PC-9 (cell line): ENCODE results near the gene FAM171A2. TPM values are rescaled to one million over a fixed set of nuclear protein-coding genes. Genes with fewer than 3 reads are reported as not detected.
A peak's percentile ranks its signal among the peaks of the same experiment; 100 is the strongest.

Experiments
- BruUV-seq: library from RNA; stranded (reverse); fragments of 400-500 nt; replicated peaks from 2 replicates; lab custom pipeline; 2021; lab: Mats Ljungman, UMichigan
- CTCF ChIA-PET: fragments of 300-600 bp; sonication (Branson Sonifier 250); formaldehyde crosslinking; loops from one replicate; lab custom pipeline; 2022; ENCODE audit warnings: antibody characterized with exemption; lab: Charles Lee
- POLR2A ChIA-PET: fragments of 300-600 bp; sonication (Branson Sonifier 250); formaldehyde crosslinking; loops from one replicate; lab custom pipeline; 2022; ENCODE audit warnings: antibody characterized with exemption; ENCODE audit not compliant: unreplicated experiment; lab: Charles Lee
- DNase-seq, 2 experiments: peaks; one replicate each; pipeline versions ENCODE4 v3.0.0 to v3.0.0-alpha.2; 2015 to 2022; ENCODE audit warnings: mixed read lengths in 1 of 2
- H2AFZ ChIP-seq: fragments of 200-600 bp; sonication (generic); 2 replicates; pipeline ENCODE4 v1.8.1; 2017; ENCODE audit warnings: antibody characterized with exemption
- H3F3A ChIP-seq: fragments of 200-600 bp; sonication (generic); 2 replicates; pipeline ENCODE4 v1.8.1; 2017; ENCODE audit warnings: antibody characterized with exemption, mild to moderate bottlenecking, low read depth; ENCODE audit not compliant: insufficient read depth
- H3K27ac ChIP-seq: fragments of 200-600 bp; sonication (generic); 2 replicates; pipeline ENCODE4 v1.6.1; 2016; ENCODE audit warnings: mixed run types
- H3K27me3 ChIP-seq: fragments of 200-600 bp; sonication (generic); 2 replicates; pipeline ENCODE4 v1.6.1; 2016; ENCODE audit warnings: low read depth, mixed run types; ENCODE audit not compliant: insufficient read depth
- H3K36me3 ChIP-seq: fragments of 200-600 bp; sonication (generic); 2 replicates; pipeline ENCODE4 v1.6.1; 2016; ENCODE audit warnings: low read depth, mixed run types
- H3K4me1 ChIP-seq: fragments of 200-600 bp; sonication (generic); replicated peaks from 2 replicates; pipeline ENCODE4 v1.6.1; 2016; ENCODE audit warnings: mixed run types; ENCODE audit not compliant: insufficient read depth
- H3K4me2 ChIP-seq: fragments of 200-600 bp; sonication (generic); 2 replicates; pipeline ENCODE4 v1.6.1; 2017; ENCODE audit warnings: mixed run types
- H3K4me3 ChIP-seq: fragments of 200-600 bp; sonication (generic); 2 replicates; pipeline ENCODE4 v1.6.1; 2016; ENCODE audit warnings: mixed run types
- H3K79me2 ChIP-seq: fragments of 200-600 bp; sonication (generic); 2 replicates; pipeline ENCODE4 v1.6.1; 2017; ENCODE audit warnings: low read depth, mixed run types
- H3K9me2 ChIP-seq: fragments of 200-600 bp; sonication (generic); 2 replicates; pipeline ENCODE4 v1.8.1; 2017; ENCODE audit warnings: mild to moderate bottlenecking; ENCODE audit not compliant: insufficient read depth
- H3K9me3 ChIP-seq: fragments of 200-600 bp; sonication (generic); 2 replicates; pipeline ENCODE4 v1.8.1; 2016; ENCODE audit warnings: low read depth; ENCODE audit not compliant: insufficient read depth
- H4K20me1 ChIP-seq: fragments of 200-600 bp; sonication (generic); 2 replicates; pipeline ENCODE4 v1.8.1; 2017; ENCODE audit not compliant: insufficient read depth
- EZH2 ChIP-seq: fragments of 200-600 bp; sonication (generic); IDR thresholded peaks from 2 replicates; pipeline ENCODE4 v1.8.0; 2017; ENCODE audit warnings: antibody characterized with exemption, low read depth
- intact Hi-C: fragments of 100-400 bp; cut with micrococcal nuclease; formaldehyde crosslinking; loops from one replicate; pipeline ENCODE4 v1.10.0; 2022; ENCODE audit not compliant: unreplicated experiment
- total RNA-seq: library from RNA; stranded (reverse); gene quantifications from 2 replicates; pipeline ENCODE4 v1.2.3, GENCODE V29; 2021
- TF ChIP-seq, protein P1 (sequence below): fragments of 200-600 bp; sonication (generic); conservative IDR thresholded peaks from 2 replicates; pipeline ENCODE4 v1.6.1; 2017; ENCODE audit warnings: mixed run types, antibody characterized with exemption, mild to moderate bottlenecking, moderate library complexity

FAM171A2 gene
- total RNA-seq, 1 experiment from 2014 or later: 8.3 TPM

DNA sequence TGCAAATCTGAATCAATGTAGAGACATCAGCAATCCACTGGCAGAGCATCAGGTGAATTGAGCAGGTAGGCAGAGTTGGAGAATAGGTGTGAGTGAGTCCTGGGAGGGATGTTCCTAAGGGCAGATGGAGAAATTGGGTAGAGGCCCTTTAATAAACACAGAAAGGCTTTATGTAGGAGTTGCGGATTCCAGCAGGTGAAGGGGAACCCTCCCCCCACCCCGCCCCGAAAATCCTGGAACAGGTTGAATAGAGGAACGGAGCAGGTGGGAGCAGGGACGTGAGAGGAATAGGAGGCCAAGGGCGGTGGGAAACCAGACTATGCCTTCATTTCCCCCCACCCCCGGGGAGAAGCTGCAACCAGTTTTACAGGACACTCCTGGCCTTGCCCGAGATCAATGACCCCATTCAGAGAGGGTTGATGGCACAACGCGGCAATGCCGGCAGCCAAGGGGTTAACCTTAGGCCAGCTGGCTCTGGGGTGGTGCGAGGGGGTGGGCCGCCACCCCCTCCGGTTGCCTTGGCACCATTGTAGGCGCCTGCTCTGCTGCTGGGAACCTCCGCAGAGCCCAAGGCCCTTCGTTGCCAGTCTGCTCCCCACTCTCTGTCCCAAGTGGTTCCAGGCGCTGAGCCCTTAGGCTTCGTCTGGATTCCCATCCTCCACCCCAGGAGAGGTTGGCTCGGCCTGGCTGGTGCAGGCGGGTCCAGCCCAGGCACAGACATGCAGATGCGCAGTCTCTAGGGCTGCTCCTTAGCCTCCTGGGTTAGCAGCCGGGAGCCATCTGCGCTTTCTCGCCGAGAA is 56.1 kb downstream of the FAM171A2 start:
- DNase-seq: peak in 1 of 2 experiments; percentile 14
- CTCF ChIA-PET: no interaction called here
- TF ChIP-seq, protein P1, sequence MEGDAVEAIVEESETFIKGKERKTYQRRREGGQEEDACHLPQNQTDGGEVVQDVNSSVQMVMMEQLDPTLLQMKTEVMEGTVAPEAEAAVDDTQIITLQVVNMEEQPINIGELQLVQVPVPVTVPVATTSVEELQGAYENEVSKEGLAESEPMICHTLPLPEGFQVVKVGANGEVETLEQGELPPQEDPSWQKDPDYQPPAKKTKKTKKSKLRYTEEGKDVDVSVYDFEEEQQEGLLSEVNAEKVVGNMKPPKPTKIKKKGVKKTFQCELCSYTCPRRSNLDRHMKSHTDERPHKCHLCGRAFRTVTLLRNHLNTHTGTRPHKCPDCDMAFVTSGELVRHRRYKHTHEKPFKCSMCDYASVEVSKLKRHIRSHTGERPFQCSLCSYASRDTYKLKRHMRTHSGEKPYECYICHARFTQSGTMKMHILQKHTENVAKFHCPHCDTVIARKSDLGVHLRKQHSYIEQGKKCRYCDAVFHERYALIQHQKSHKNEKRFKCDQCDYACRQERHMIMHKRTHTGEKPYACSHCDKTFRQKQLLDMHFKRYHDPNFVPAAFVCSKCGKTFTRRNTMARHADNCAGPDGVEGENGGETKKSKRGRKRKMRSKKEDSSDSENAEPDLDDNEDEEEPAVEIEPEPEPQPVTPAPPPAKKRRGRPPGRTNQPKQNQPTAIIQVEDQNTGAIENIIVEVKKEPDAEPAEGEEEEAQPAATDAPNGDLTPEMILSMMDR: no peak
- TF ChIP-seq EZH2: no peak
- Histone ChIP-seq H4K20me1 (peaks cover 4% of the 10 kb centered on the region; the same call in 1 of the 2 replicates), H3K4me3 (peak overlapping the region; percentile 36; the same call in 1 of the 2 replicates), H3K27ac (no peak overlapping the region), H2AFZ (no peak overlapping the region), H3K79me2 (no peaks in the 10 kb centered on the region), H3K36me3 (no peaks in the 10 kb centered on the region), H3K9me3 (no peaks in the 10 kb centered on the region), H3K4me1 (peaks cover 7% of the 10 kb centered on the region), H3K9me2 (no peaks in the 10 kb centered on the region), H3K4me2 (peak overlapping the region; percentile 75), H3F3A (peaks cover 18% of the 10 kb centered on the region; the same call in 1 of the 2 replicates), H3K27me3 (peaks cover 45% of the 10 kb centered on the region)
- POLR2A ChIA-PET: interaction anchor here (0.6 to 0.7 kb wide), 2 partner anchors 85 to 122 kb away, joined by 3 to 6 read pairs; no protein-coding TSS in a partner anchor
- BruUV-seq: no TSS peak
- intact Hi-C loops: loop anchor here (5.0 kb wide), 1 partner anchor 85 kb away; no protein-coding TSS in a partner anchor

DNA sequence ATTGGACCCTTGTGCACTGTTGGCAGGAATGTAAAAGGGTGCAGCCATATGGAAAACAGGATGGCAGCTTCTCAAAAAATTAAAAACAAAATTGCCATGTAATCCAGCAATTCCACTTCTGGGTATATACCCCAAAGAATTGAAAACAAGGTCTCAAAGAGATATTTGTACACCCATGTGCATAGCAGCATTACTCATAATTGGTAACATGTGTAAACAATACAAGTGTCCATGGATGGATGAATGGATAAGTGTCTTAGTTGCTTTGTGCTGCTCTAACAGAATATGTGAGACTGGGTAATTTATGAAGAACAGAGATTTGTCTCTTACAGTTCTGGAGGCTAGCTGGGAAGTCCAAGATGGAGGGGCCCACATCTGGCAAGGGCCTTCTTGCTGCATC is 59.0 kb downstream of the FAM171A2 start:
- BruUV-seq: no TSS peak
- CTCF ChIA-PET: no interaction called here
- intact Hi-C loops: loop anchor here (5.0 kb wide), 1 partner anchor 82 kb away; no protein-coding TSS in a partner anchor

More for the DNA sequence above, 59.0 kb downstream of the FAM171A2 start:
- Histone ChIP-seq H3K27ac (no peak overlapping the region), H3F3A (peaks cover 10% of the 10 kb centered on the region; the same call in 1 of the 2 replicates), H4K20me1 (peaks cover 4% of the 10 kb centered on the region; the same call in 1 of the 2 replicates), H3K9me2 (no peaks in the 10 kb centered on the region), H3K27me3 (peaks cover 70% of the 10 kb centered on the region), H3K4me2 (no peak overlapping the region), H3K79me2 (no peaks in the 10 kb centered on the region), H3K4me1 (peaks cover 7% of the 10 kb centered on the region), H3K9me3 (no peaks in the 10 kb centered on the region), H2AFZ (no peak overlapping the region), H3K36me3 (no peaks in the 10 kb centered on the region), H3K4me3 (no peak overlapping the region)
- TF ChIP-seq EZH2: no peak
- POLR2A ChIA-PET: no interaction called here
- DNase-seq: no peak

Other genes starting within 250 kb of the FAM171A2 start
- gene HDAC5, start 240.2 kb downstream of the FAM171A2 start, total RNA-seq: 24.0 and 40.5 TPM in 2 replicates
- gene HROB, start 221.9 kb downstream of the FAM171A2 start, total RNA-seq: 14.5 and 15.7 TPM in 2 replicates
- gene ASB16, start 193.1 kb downstream of the FAM171A2 start, total RNA-seq: not detected in 2 replicates
- gene TMUB2, start 176.9 kb downstream of the FAM171A2 start, total RNA-seq: 39.2 and 45.5 TPM in 2 replicates
- gene ATXN7L3, start 164.0 kb downstream of the FAM171A2 start, total RNA-seq: 59.3 and 87.4 TPM in 2 replicates
- gene UBTF, start 144.2 kb downstream of the FAM171A2 start, total RNA-seq: 59.6 and 61.7 TPM in 2 replicates
- not detected in 2 replicates for gene SLC4A1, start 95.7 kb downstream of the FAM171A2 start, total RNA-seq
- gene RUNDC3A, start 55.3 kb downstream of the FAM171A2 start, total RNA-seq: not detected in 2 replicates
- 164 and 204 TPM in 2 replicates for gene SLC25A39, start 39.0 kb downstream of the FAM171A2 start, total RNA-seq
- gene GRN, start 18.6 kb downstream of the FAM171A2 start, total RNA-seq: 226 and 413 TPM in 2 replicates
- 5.7 TPM in 2 replicates for gene ITGA2B, start 25.8 kb upstream of the FAM171A2 start, total RNA-seq
- 31.0 and 39.4 TPM in 2 replicates for gene GPATCH8, start 139.6 kb upstream of the FAM171A2 start, total RNA-seq
- gene FZD2, start 193.6 kb upstream of the FAM171A2 start, total RNA-seq: 50.5 and 61.8 TPM in 2 replicates